Panc1 (cell line): ENCODE measurements around the gene KLF16. TPM values are rescaled to one million over a fixed set of nuclear protein-coding genes. Genes with fewer than 3 reads are reported as not detected.

Experiments
- ATAC-seq: fragments of 200-7000 bp; cut with Tn5 transposase; 2 replicates; pipeline ENCODE4 v1.9.1; 2020; ENCODE audit warnings: mild to moderate bottlenecking, moderate library complexity
- BruUV-seq: library from RNA; stranded (reverse); fragments of 400-500 nt; replicated peaks from 2 replicates; lab custom pipeline; 2021; lab: Mats Ljungman, UMichigan
- CTCF ChIA-PET: fragments of 300-600 bp; sonication (Branson Sonifier 250); formaldehyde crosslinking; loops from one replicate; lab custom pipeline; 2022; ENCODE audit warnings: antibody characterized with exemption; lab: Charles Lee
- POLR2A ChIA-PET: fragments of 300-600 bp; sonication (Branson Sonifier 250); formaldehyde crosslinking; loops from one replicate; lab custom pipeline; 2022; ENCODE audit warnings: antibody characterized with exemption; lab: Charles Lee
- DNase-seq: peaks from one replicate; pipeline ENCODE4 v3.0.0-alpha.2; 2010; ENCODE audit warnings: low read depth, low spot score
- H3K27ac ChIP-seq: 2 replicates; pipeline ENCODE4 v1.5.1; 2011; ENCODE audit warnings: mild to moderate bottlenecking, low read length, inconsistent platforms
- H3K27me3 ChIP-seq: fragments of 200-500 bp; sonication (Bioruptor generic); 2 replicates; pipeline ENCODE4 v1.6.0; 2014; ENCODE audit warnings: low read length, inconsistent platforms; ENCODE audit not compliant: control insufficient read depth, insufficient read depth
- H3K36me3 ChIP-seq: fragments of 200-500 bp; sonication (Bioruptor generic); 2 replicates; pipeline ENCODE4 v1.5.1; 2014; ENCODE audit warnings: inconsistent platforms, mild to moderate bottlenecking, low read length, moderate library complexity; ENCODE audit not compliant: control insufficient read depth, insufficient read depth
- H3K4me1 ChIP-seq: 2 replicates; pipeline ENCODE4 v1.5.1; 2011; ENCODE audit warnings: inconsistent platforms, mild to moderate bottlenecking, low read length, moderate library complexity; ENCODE audit not compliant: control insufficient read depth, insufficient read depth
- H3K4me3 ChIP-seq, 2 experiments: 2 replicates each; pipeline ENCODE4 v1.5.1; 2011 to 2012; ENCODE audit warnings: low read depth in 2 of 2, low read length in 2 of 2, mild to moderate bottlenecking in 2 of 2, inconsistent platforms in 1 of 2, moderate library complexity in 1 of 2
- H3K9me3 ChIP-seq: fragments of 200-500 bp; sonication (Bioruptor generic); 2 replicates; pipeline ENCODE4 v1.5.1; 2014; ENCODE audit warnings: low read depth, mild to moderate bottlenecking, inconsistent platforms, low read length, moderate library complexity; ENCODE audit not compliant: control insufficient read depth, insufficient read depth
- CTCF ChIP-seq: fragments of 450-650 bp; IDR thresholded peaks from 2 replicates; pipeline ENCODE4 v1.5.1; 2017; ENCODE audit warnings: mild to moderate bottlenecking
- POLR2AphosphoS5 ChIP-seq: IDR thresholded peaks from 2 replicates; pipeline ENCODE4 v1.6.1; 2012; ENCODE audit warnings: mild to moderate bottlenecking, low read depth, low read length, moderate library complexity
- REST ChIP-seq, 2 experiments: IDR thresholded peaks; 2 replicates each; pipeline ENCODE4 v1.6.1; 2011 to 2012; ENCODE audit warnings: low read depth in 2 of 2, control low read depth in 1 of 2, low read length in 1 of 2, mild to moderate bottlenecking in 1 of 2, moderate library complexity in 1 of 2; ENCODE audit not compliant: insufficient read depth in 1 of 2
- SIN3A ChIP-seq: IDR thresholded peaks from 2 replicates; pipeline ENCODE4 v1.6.1; 2012; ENCODE audit warnings: low read depth, mild to moderate bottlenecking, low read length, moderate library complexity, borderline replicate concordance; ENCODE audit not compliant: insufficient read depth
- TCF7L2 ChIP-seq: IDR thresholded peaks from 2 replicates; pipeline ENCODE4 v1.6.1; 2011; ENCODE audit warnings: mild to moderate bottlenecking, low read depth, low read length, inconsistent platforms
- in situ Hi-C: cut with HindIII; loops from 2 replicates; pipeline ENCODE4 v1.10.0; 2016; ENCODE audit warnings: low sequenced_read_pairs, low pct_unique_long_range_greater_than_20kb
- intact Hi-C: fragments of 100-400 bp; cut with micrococcal nuclease; formaldehyde crosslinking; loops from one replicate; pipeline ENCODE4 v1.10.0; 2022; ENCODE audit not compliant: unreplicated experiment
- total RNA-seq: library from RNA; stranded (reverse); gene quantifications from one replicate; pipeline ENCODE4 v1.2.1, GENCODE V29; 2021; ENCODE audit not compliant: unreplicated experiment

KLF16 gene
- total RNA-seq, 1 experiment from 2014 or later = 79.3 TPM

GRCh38 chr19:1855040-1855827, 8.1 kb downstream of the KLF16 start:
- BruUV-seq = no TSS peak
- ATAC-seq (peak; percentile 76), DNase-seq (no peak)
- no peaks in the 10 kb centered on the region for H3K9me3 ChIP-seq
- in situ Hi-C loops (no loop called here), intact Hi-C loops (no loop called here)
- peak overlapping the region; percentile 92 for H3K27ac ChIP-seq
- H3K27me3 ChIP-seq = no peaks in the 10 kb centered on the region
- H3K4me3 ChIP-seq = peak overlapping the region; percentile 27 to 48
- peaks cover 48% of the 10 kb centered on the region for H3K4me1 ChIP-seq
- H3K36me3 ChIP-seq = no peaks in the 10 kb centered on the region
- POLR2A ChIA-PET = interaction anchor here (0.6 kb wide), 1 partner anchor 128 kb away, joined by 3 read pairs; no protein-coding TSS in a partner anchor
- CTCF ChIA-PET = interaction anchor here (0.6 kb wide), 4 partner anchors 18 to 319 kb away, joined by 3 read pairs; no protein-coding TSS in a partner anchor
- TF ChIP-seq REST (IDR thresholded peaks at IDR 0.05; ENCODE audit: insufficient read depth in 1 of 2, low read depth in 2 of 2, low read length in 1 of 2) (no peak), POLR2AphosphoS5 (no peak), TCF7L2 (no peak), SIN3A (no peak), CTCF (no peak)

GRCh38 chr19:1854542-1855039, 8.8 kb downstream of the KLF16 start:
- no peaks in the 10 kb centered on the region for H3K27me3 ChIP-seq
- intact Hi-C loops = no loop called here
- H3K9me3 ChIP-seq = no peaks in the 10 kb centered on the region
- peaks cover 48% of the 10 kb centered on the region for H3K4me1 ChIP-seq
- no TSS peak for BruUV-seq
- in situ Hi-C loops = no loop called here
- no peak for DNase-seq
- 0 out of 2 replicates have a peak, but pooled peaks have one; percentile 2 for ATAC-seq
- peak overlapping the region; percentile 27 to 48 for H3K4me3 ChIP-seq
- CTCF ChIA-PET = interaction anchor here (0.6 kb wide), 5 partner anchors 17 to 320 kb away, joined by 3 to 6 read pairs (median 3); no protein-coding TSS in a partner anchor
- peak overlapping the region; percentile 92 for H3K27ac ChIP-seq
- no peaks in the 10 kb centered on the region for H3K36me3 ChIP-seq
- TF ChIP-seq CTCF (no peak), REST (IDR thresholded peaks at IDR 0.05; ENCODE audit: insufficient read depth in 1 of 2, low read depth in 2 of 2, low read length in 1 of 2) (no peak), TCF7L2 (no peak), POLR2AphosphoS5 (no peak), SIN3A (no peak)
- POLR2A ChIA-PET = no interaction called here
